Thyroid gland (tissue), 4 donors: Measurements from ENCODE around the gene ZFHX3. TPM values are rescaled to one million over a fixed set of nuclear protein-coding genes. Genes with fewer than 3 reads are reported as not detected.

Experiments
- DNase-seq, 2 donors: peaks; one replicate each; pipeline ENCODE4 v3.0.0-alpha.2; 2019
- H3K27ac ChIP-seq, 3 donors: fragments of 200-600 bp; sonication (generic); 1 replicate in 2 of 3; 2 replicates in 1 of 3; pipeline ENCODE4 v1.5.1; 2016 to 2019; ENCODE audit warnings: mild to moderate bottlenecking in 1 of 3, moderate library complexity in 1 of 3
- H3K27me3 ChIP-seq: fragments of 200-600 bp; sonication (generic); one replicate; pipeline ENCODE4 v1.5.1; 2019
- H3K36me3 ChIP-seq, 2 donors: fragments of 200-600 bp; sonication (generic); one replicate each; pipeline ENCODE4 v1.5.1; 2016 to 2019
- H3K4me1 ChIP-seq, 2 donors: fragments of 200-600 bp; sonication (generic); one replicate each; pipeline ENCODE4 v1.5.1; 2017 to 2019
- H3K4me3 ChIP-seq, 3 donors: fragments of 200-600 bp; sonication (generic); replicated peaks in 1 of 3; 1 replicate in 2 of 3; 2 replicates in 1 of 3; pipeline ENCODE4 v1.5.1; 2016; ENCODE audit warnings: mild to moderate bottlenecking in 1 of 3
- H3K9me3 ChIP-seq: fragments of 200-600 bp; sonication (generic); one replicate; pipeline ENCODE4 v1.5.1; 2017
- CTCF ChIP-seq, 6 experiments: fragments of 200-600 bp in 3 of 6; fragments of 450-650 bp in 3 of 6; sonication (generic) in 3 of 6; IDR thresholded peaks; one replicate each; pipeline ENCODE4 v1.5.1; 2016 to 2019; ENCODE audit warnings: antibody characterized with exemption in 6 of 6, mild to moderate bottlenecking in 2 of 6, inconsistent platforms in 1 of 6, moderate library complexity in 1 of 6
- POLR2A ChIP-seq, 2 donors: fragments of 450-650 bp; IDR thresholded peaks; one replicate each; pipeline ENCODE4 v1.6.1; 2017; ENCODE audit warnings: antibody characterized with exemption in 2 of 2, mild to moderate bottlenecking in 2 of 2, moderate library complexity in 1 of 2
- WGBS, 2 donors: methylation state at CpG; one replicate each; pipeline ENCODE4 v1.1.5; 2017; 5-methylcytosine and 5-hydroxymethylcytosine counted together
- intact Hi-C: fragments of 100-400 bp; cut with DNase I; formaldehyde crosslinking; loops from one replicate; pipeline ENCODE4 v1.15.1; 2023
- total RNA-seq, 4 donors: library from RNA; depleted of rRNA; stranded (reverse); fragments of >200 nt; gene quantifications; one replicate each; pipeline ENCODE4 v1.2.3, GENCODE V29; 2016

The ZFHX3 gene
- total RNA-seq, 4 donors from 2014 or later, result 27.4 to 92.9 (median 45.5) TPM

- H3K4me1 ChIP-seq, result peaks cover 0 to 11% of the 10 kb centered on the region in 2 donors
- H3K27ac ChIP-seq, result no peak overlapping the region
- no peaks in the 10 kb centered on the region for H3K27me3 ChIP-seq
- no peak overlapping the region for H3K4me3 ChIP-seq
- H3K9me3 ChIP-seq, result no peaks in the 10 kb centered on the region
- intact Hi-C loops, result no loop called here
- H3K36me3 ChIP-seq, result no peaks in the 10 kb centered on the region
- TF ChIP-seq CTCF (IDR thresholded peaks at IDR 0.05) (no peak), POLR2A (IDR thresholded peaks at IDR 0.05) (no peak)
- WGBS, 2 donors, result 92 to 93% methylated on average over 6 of the region's 6 CpGs
- no peak for DNase-seq
Measured at GRCh38 chr16:73094371-73094770, 46.4 kb upstream of the ZFHX3 start.

- 71 to 87% methylated on average over 30 to 32 of the region's 32 CpGs for WGBS, 2 donors
- Histone ChIP-seq H3K27me3 (no peaks in the 10 kb centered on the region), H3K4me1 (peaks cover 0 to 11% of the 10 kb centered on the region in 2 donors), H3K36me3 (no peaks in the 10 kb centered on the region), H3K27ac (no peak overlapping the region), H3K9me3 (no peaks in the 10 kb centered on the region), H3K4me3 (no peak overlapping the region)
- intact Hi-C loops, result no loop called here
- TF ChIP-seq POLR2A (IDR thresholded peaks at IDR 0.05) (no peak), CTCF (IDR thresholded peaks at IDR 0.05) (no peak)
- no peak for DNase-seq
Measured at GRCh38 chr16:73093146-73094144, 45.5 kb upstream of the ZFHX3 start.

- no peak overlapping the region for H3K27ac ChIP-seq
- TF ChIP-seq POLR2A (IDR thresholded peaks at IDR 0.05) (no peak), CTCF (IDR thresholded peaks at IDR 0.05) (no peak)
- WGBS, 2 donors, result 85% methylated on average over 16 of the region's 16 CpGs
- H3K36me3 ChIP-seq, result no peaks in the 10 kb centered on the region
- intact Hi-C loops, result no loop called here
- no peaks in the 10 kb centered on the region for H3K27me3 ChIP-seq
- no peak overlapping the region for H3K4me3 ChIP-seq
- H3K9me3 ChIP-seq, result no peaks in the 10 kb centered on the region
- H3K4me1 ChIP-seq, result peaks cover 0 to 11% of the 10 kb centered on the region in 2 donors
- DNase-seq, result no peak
Measured at GRCh38 chr16:73092236-73092781, 44.4 kb upstream of the ZFHX3 start.

- intact Hi-C loops, result no loop called here
- Histone ChIP-seq H3K4me3 (no peak overlapping the region), H3K36me3 (no peaks in the 10 kb centered on the region), H3K4me1 (peaks cover 0 to 8% of the 10 kb centered on the region in 2 donors), H3K27me3 (no peaks in the 10 kb centered on the region), H3K27ac (no peak overlapping the region), H3K9me3 (no peaks in the 10 kb centered on the region)
- no peak for TF ChIP-seq POLR2A (IDR thresholded peaks at IDR 0.05)
- no peak for TF ChIP-seq CTCF (IDR thresholded peaks at IDR 0.05)
- DNase-seq, result no peak
- WGBS, 2 donors, result 93 to 96% methylated on average over 8 of the region's 8 CpGs
Measured at GRCh38 chr16:73091174-73091573, 43.2 kb upstream of the ZFHX3 start.

GRCh38 chr16:73089420-73089819 lies 41.5 kb upstream of the ZFHX3 start:
- H3K4me1 ChIP-seq, result no peaks in the 10 kb centered on the region

More at GRCh38 chr16:73089420-73089819, 41.5 kb upstream of the ZFHX3 start:
- no peak for TF ChIP-seq POLR2A (IDR thresholded peaks at IDR 0.05)
- no peak for TF ChIP-seq CTCF (IDR thresholded peaks at IDR 0.05)
- Histone ChIP-seq H3K9me3 (no peaks in the 10 kb centered on the region), H3K4me3 (no peak overlapping the region), H3K27ac (no peak overlapping the region), H3K36me3 (no peaks in the 10 kb centered on the region), H3K27me3 (no peaks in the 10 kb centered on the region)
- no peak for DNase-seq
- intact Hi-C loops, result no loop called here
- WGBS, 2 donors, result 98 to 100% methylated on average over 2 to 3 of the region's 3 CpGs
